Keratinocyte (primary cell): ENCODE results near the gene SIRT7. TPM values are rescaled to one million over a fixed set of nuclear protein-coding genes. Genes with fewer than 3 reads are reported as not detected.

Source experiments
- DNase-seq: peaks from one replicate; pipeline ENCODE4 v3.0.0-alpha.2; 2011; ENCODE audit warnings: low read depth, missing footprints, low spot score
- FAIRE-seq: peaks from 2 replicates; lab custom pipeline; 2011; peaks lifted over from hg19 to GRCh38; lab: Jason Lieb, UNC
- H2AFZ ChIP-seq: 2 replicates; pipeline ENCODE4 v1.6.0; 2012; ENCODE audit warnings: low read length, control low read depth, inconsistent platforms; ENCODE audit not compliant: control insufficient read depth
- H3K27ac ChIP-seq: 2 replicates; pipeline ENCODE4 v1.5.1; 2011; ENCODE audit warnings: low read length; ENCODE audit not compliant: control insufficient read depth, insufficient read depth
- H3K27me3 ChIP-seq: 3 replicates; pipeline ENCODE4 v1.6.0; 2011; ENCODE audit warnings: low read length; ENCODE audit not compliant: control insufficient read depth, insufficient read depth; ENCODE audit errors: extremely low read depth
- H3K36me3 ChIP-seq, 2 experiments: 2 replicates in 1 of 2; 3 replicates in 1 of 2; pipeline ENCODE4 v1.5.1; 2011; ENCODE audit warnings: low read length in 2 of 2, mild to moderate bottlenecking in 1 of 2; ENCODE audit not compliant: control insufficient read depth in 2 of 2, insufficient read depth in 2 of 2; ENCODE audit errors: extremely low read depth in 1 of 2
- H3K4me1 ChIP-seq: 3 replicates; pipeline ENCODE4 v1.5.1; 2011; ENCODE audit warnings: low read length; ENCODE audit not compliant: control insufficient read depth, insufficient read depth; ENCODE audit errors: extremely low read depth
- H3K4me2 ChIP-seq: 3 replicates; pipeline ENCODE4 v1.6.0; 2011; ENCODE audit warnings: low read depth, low read length; ENCODE audit not compliant: control insufficient read depth, insufficient read depth; ENCODE audit errors: extremely low read depth
- H3K4me3 ChIP-seq, 3 experiments: fragments of 200-600 bp in 1 of 3; sonication (generic) in 1 of 3; 2 replicates in 2 of 3; 3 replicates in 1 of 3; pipeline ENCODE4 v1.5.1; 2011 to 2016; ENCODE audit warnings: low read length in 3 of 3, mild to moderate bottlenecking in 3 of 3, control low read depth in 2 of 3, inconsistent platforms in 1 of 3, low read depth in 1 of 3, mixed read lengths in 1 of 3, mixed run types in 1 of 3, moderate library complexity in 1 of 3; ENCODE audit not compliant: control insufficient read depth in 2 of 3, insufficient read depth in 2 of 3; ENCODE audit errors: extremely low read depth in 1 of 3
- H3K79me2 ChIP-seq: 2 replicates; pipeline ENCODE4 v1.6.0; 2012; ENCODE audit warnings: low read length; ENCODE audit not compliant: control insufficient read depth, insufficient read depth
- H3K9ac ChIP-seq: 3 replicates; pipeline ENCODE4 v1.6.0; 2011; ENCODE audit warnings: low read length; ENCODE audit not compliant: control insufficient read depth, insufficient read depth; ENCODE audit errors: extremely low read depth
- H3K9me1 ChIP-seq: 3 replicates; pipeline ENCODE4 v1.6.0; 2011; ENCODE audit warnings: low read length; ENCODE audit not compliant: control insufficient read depth, insufficient read depth; ENCODE audit errors: extremely low read depth
- H3K9me3 ChIP-seq: 2 replicates; pipeline ENCODE4 v1.5.1; 2012; ENCODE audit warnings: low read depth, low read length; ENCODE audit not compliant: control insufficient read depth
- H4K20me1 ChIP-seq: 3 replicates; pipeline ENCODE4 v1.6.0; 2011; ENCODE audit warnings: low read length; ENCODE audit not compliant: control insufficient read depth, insufficient read depth; ENCODE audit errors: extremely low read depth
- EZH2 ChIP-seq: IDR thresholded peaks from one replicate; pipeline ENCODE4 v1.6.1; 2012; ENCODE audit warnings: inconsistent platforms, mild to moderate bottlenecking, low read length, moderate library complexity
- dilution Hi-C: fragments of 300-500 bp; cut with MboI; formaldehyde crosslinking; loops from one replicate; pipeline ENCODE4 v1.7.0; 2020; ENCODE audit warnings: low sequenced_read_pairs; ENCODE audit not compliant: extremely low pct_ligation_motif_present
- polyA plus RNA-seq, 5 experiments: library from polyadenylated mRNA; depleted of rRNA in 3 of 5; stranded (reverse) in 3 of 5; stranded (forward) in 1 of 5; unstranded in 1 of 5; fragments of >200 nt; gene quantifications; 1 replicate in 1 of 5; 2 replicates in 3 of 5; 3 replicates in 1 of 5; pipeline versions ENCODE4 v1.2.1 to v1.2.3, GENCODE V29; 2011 to 2012; ENCODE audit warnings: missing spikeins in 2 of 5, low read depth in 1 of 5, low replicate concordance in 1 of 5
- TF ChIP-seq, protein P1 (sequence below), 3 experiments: IDR thresholded peaks in 1 of 3; conservative IDR thresholded peaks in 1 of 3; optimal IDR thresholded peaks in 1 of 3; 2 replicates in 2 of 3; 3 replicates in 1 of 3; pipeline versions ENCODE3 to v1.5.1; 2011; ENCODE audit warnings: low read length in 3 of 3, mild to moderate bottlenecking in 3 of 3, moderate library complexity in 2 of 3, control low read depth in 1 of 3, inconsistent platforms in 1 of 3; ENCODE audit not compliant: insufficient read depth in 2 of 3; ENCODE audit errors: extremely low read depth in 1 of 3

The SIRT7 gene
- polyA plus RNA-seq, 1 donor (not counting 4 experiments of a cell fraction or from before 2014, with no cell fraction given): 6.9 TPM

DNA sequence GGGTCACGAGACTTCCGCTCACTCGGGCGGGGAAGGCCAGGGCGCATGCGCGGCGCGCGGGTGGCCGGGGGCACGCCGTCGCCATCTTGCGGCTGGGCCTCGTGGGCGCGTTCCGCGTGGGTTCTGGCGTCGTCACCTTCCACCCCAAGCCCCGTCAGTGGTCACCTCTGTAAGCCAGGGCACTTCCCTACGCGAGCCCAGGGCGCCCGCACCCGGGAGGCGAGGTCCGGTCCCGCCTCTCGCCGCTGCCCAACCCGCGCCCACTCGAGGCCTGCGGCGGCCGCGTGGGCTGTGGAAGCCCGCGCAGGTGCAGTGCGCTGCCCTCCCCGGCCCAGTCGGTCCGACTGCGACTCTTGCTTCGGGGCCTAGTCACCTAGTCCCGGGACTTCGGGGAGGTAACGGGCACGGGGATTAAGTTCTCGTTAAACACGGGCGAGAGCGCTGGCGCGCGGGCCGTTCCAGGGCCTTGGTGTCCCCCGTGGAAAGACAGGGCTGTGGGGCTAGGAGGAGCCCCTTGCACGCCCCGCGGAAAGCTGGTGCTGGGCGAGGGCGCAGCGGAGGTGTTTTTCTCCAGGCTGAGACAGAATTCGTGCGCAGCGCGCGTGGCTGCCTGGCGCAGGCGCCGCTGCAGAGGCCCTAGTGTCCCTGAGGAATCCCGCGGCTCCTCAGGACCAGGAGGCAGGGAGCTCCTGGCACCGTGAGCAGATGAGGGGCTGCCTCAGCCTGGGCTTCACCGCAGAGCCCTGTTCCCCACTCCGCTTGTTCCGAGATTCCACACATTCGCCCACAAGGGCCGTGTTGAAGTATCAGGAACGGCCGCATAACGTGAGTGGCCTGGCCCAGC is 46.4 kb downstream of the SIRT7 start:
- no peak for FAIRE-seq
- Histone ChIP-seq H3K4me1 (peaks cover 30% of the 10 kb centered on the region), H2AFZ (peak overlapping the region; percentile 88)

DNA sequence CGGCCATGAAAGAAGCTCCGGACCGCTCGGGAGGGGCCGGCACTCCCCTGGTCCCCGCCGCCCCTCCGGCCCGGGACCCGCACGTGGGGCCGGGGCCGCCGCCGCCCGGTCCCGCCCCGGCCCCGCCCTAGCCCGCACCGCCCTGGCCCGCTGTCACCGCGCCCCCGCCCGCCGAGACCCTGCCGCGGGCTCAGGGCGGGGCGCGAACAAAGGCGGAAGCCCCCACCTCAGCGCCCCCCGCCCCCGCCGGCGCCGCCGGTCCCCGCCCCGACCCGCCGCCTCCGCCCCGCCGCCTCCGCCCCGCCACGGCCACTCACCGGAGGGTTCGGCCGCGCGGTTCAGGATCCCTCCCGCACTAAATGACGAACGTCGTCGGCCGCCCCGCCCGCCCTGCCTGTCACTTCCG is 47.0 kb downstream of the SIRT7 start, which contains the start of gene ARHGDIA:
TSS of gene ARHGDIA (minus strand) at position 357 of the 406 bp plus-strand sequence. CDS start 1,407 bp downstream, outside the sequence.
- Histone ChIP-seq H4K20me1 (peaks cover 8% of the 10 kb centered on the region), H3K27ac (peak within 1 kb of the TSS; percentile 94), H3K79me2 (peaks cover 27% of the 10 kb centered on the region), H3K27me3 (no peaks in the 10 kb centered on the region), H3K9me1 (peaks cover 3% of the 10 kb centered on the region), H3K9ac (peak within 1 kb of the TSS; percentile 97), H3K9me3 (no peaks in the 10 kb centered on the region), H2AFZ (peak within 1 kb of the TSS; percentile 88), H3K4me2 (peak within 1 kb of the TSS; percentile 94), H3K4me1 (peaks cover 30% of the 10 kb centered on the region), H3K4me3 (peak within 1 kb of the TSS; percentile 79 to 94 (median 91)), H3K36me3 (peaks cover 6 to 16% of the 10 kb centered on the region in 2 experiments)
- TF ChIP-seq EZH2: no peak
- TF ChIP-seq, protein P1, sequence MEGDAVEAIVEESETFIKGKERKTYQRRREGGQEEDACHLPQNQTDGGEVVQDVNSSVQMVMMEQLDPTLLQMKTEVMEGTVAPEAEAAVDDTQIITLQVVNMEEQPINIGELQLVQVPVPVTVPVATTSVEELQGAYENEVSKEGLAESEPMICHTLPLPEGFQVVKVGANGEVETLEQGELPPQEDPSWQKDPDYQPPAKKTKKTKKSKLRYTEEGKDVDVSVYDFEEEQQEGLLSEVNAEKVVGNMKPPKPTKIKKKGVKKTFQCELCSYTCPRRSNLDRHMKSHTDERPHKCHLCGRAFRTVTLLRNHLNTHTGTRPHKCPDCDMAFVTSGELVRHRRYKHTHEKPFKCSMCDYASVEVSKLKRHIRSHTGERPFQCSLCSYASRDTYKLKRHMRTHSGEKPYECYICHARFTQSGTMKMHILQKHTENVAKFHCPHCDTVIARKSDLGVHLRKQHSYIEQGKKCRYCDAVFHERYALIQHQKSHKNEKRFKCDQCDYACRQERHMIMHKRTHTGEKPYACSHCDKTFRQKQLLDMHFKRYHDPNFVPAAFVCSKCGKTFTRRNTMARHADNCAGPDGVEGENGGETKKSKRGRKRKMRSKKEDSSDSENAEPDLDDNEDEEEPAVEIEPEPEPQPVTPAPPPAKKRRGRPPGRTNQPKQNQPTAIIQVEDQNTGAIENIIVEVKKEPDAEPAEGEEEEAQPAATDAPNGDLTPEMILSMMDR (optimal IDR thresholded peaks at IDR 0.05 in 1 of 3, IDR thresholded peaks at IDR 0.05 in 1 of 3, conservative IDR thresholded peaks at IDR 0.05 in 1 of 3; ENCODE audit: extremely low read depth in 1 of 3, insufficient read depth in 2 of 3, low read length in 3 of 3): no peak
- FAIRE-seq: no peak
- no peak for DNase-seq
- dilution Hi-C loops: no loop called here

More for the DNA sequence above, 46.4 kb downstream of the SIRT7 start:
- dilution Hi-C loops: no loop called here
- H3K9me1 ChIP-seq: peaks cover 3% of the 10 kb centered on the region
- no peak for DNase-seq
- peak overlapping the region; percentile 91 for H3K4me2 ChIP-seq
- H4K20me1 ChIP-seq: peaks cover 8% of the 10 kb centered on the region
- H3K79me2 ChIP-seq: peaks cover 27% of the 10 kb centered on the region
- TF ChIP-seq, protein P1 (optimal IDR thresholded peaks at IDR 0.05 in 1 of 3, IDR thresholded peaks at IDR 0.05 in 1 of 3, conservative IDR thresholded peaks at IDR 0.05 in 1 of 3; ENCODE audit: extremely low read depth in 1 of 3, insufficient read depth in 2 of 3, low read length in 3 of 3): peak in 2 of 3 experiments; percentile 15 to 59
- TF ChIP-seq EZH2: no peak
- no peaks in the 10 kb centered on the region for H3K27me3 ChIP-seq
- peak overlapping the region; percentile 94 for H3K27ac ChIP-seq
- H3K4me3 ChIP-seq: peak overlapping the region; percentile 41 to 75 (median 67)
- peak overlapping the region; percentile 97 for H3K9ac ChIP-seq
- no peaks in the 10 kb centered on the region for H3K9me3 ChIP-seq
- H3K36me3 ChIP-seq: peaks cover 4 to 19% of the 10 kb centered on the region in 2 experiments
